GM19099 (cell line): ENCODE data around the gene GIGYF1.

ENCODE experiments used
- POLR2A ChIP-seq: IDR thresholded peaks from 3 replicates; pipeline ENCODE4 v1.6.1; 2011; ENCODE audit warnings: low read depth; ENCODE audit not compliant: insufficient read length; ENCODE audit errors: extremely low read depth

GIGYF1 gene

GRCh38 chr7:100632951-100633717, 60.9 kb downstream of the GIGYF1 start:
- peak; percentile 41 for TF ChIP-seq POLR2A

- no peak for TF ChIP-seq POLR2A
These were observed 64.0 kb downstream of the GIGYF1 start for GRCh38 chr7:100630066-100630465.
